HG02852 (cell line): ENCODE results near the gene WNT3.
"Not testable (repeated sequence)": the region's sequence is repeated elsewhere in the genome, so short reads cannot be mapped to it uniquely, and the experiment has no call there.

ENCODE experiments used
- ATAC-seq: cut with Tn5 transposase; IDR thresholded peaks from one replicate; pipeline ENCODE4 v1.9.1; 2021; ENCODE audit warnings: mild to moderate bottlenecking, moderate library complexity; ENCODE audit not compliant: unreplicated experiment

WNT3 gene

GRCh38 chr17:46818316-46818928 lies at the start of gene WNT3:
Gene WNT3 (minus strand): TSS chr17:46818692. CDS start chr17:46818597, 95 bp downstream.
- no peak for ATAC-seq

GRCh38 chr17:46866747-46867146 lies 48.3 kb upstream of the WNT3 start:
- no peak for ATAC-seq

- no peak for ATAC-seq
These were observed 47.8 kb upstream of the WNT3 start for GRCh38 chr17:46866325-46866724.

- no peak for ATAC-seq
These were observed 46.6 kb upstream of the WNT3 start for GRCh38 chr17:46865100-46865499.

GRCh38 chr17:46863383-46864121 lies 45.1 kb upstream of the WNT3 start:
- ATAC-seq, result no peak

GRCh38 chr17:46862949-46863348 lies 44.5 kb upstream of the WNT3 start:
- ATAC-seq, result no peak

GRCh38 chr17:46859996-46860395 lies 41.5 kb upstream of the WNT3 start:
- ATAC-seq, result no peak

- ATAC-seq, result no peak
These were observed 39.1 kb upstream of the WNT3 start for GRCh38 chr17:46857600-46857999.

GRCh38 chr17:46854948-46855347 lies 36.5 kb upstream of the WNT3 start:
- no peak for ATAC-seq

- no peak for ATAC-seq
These were observed 36.0 kb upstream of the WNT3 start for GRCh38 chr17:46854515-46854914.

- no peak for ATAC-seq
These were observed 35.5 kb upstream of the WNT3 start for GRCh38 chr17:46853896-46854444.

- no peak for ATAC-seq
These were observed 32.7 kb upstream of the WNT3 start, which contains the start of gene WNT9B for GRCh38 chr17:46851029-46851741. Gene WNT9B (plus strand): TSS chr17:46851583. CDS start chr17:46851639, 56 bp downstream.

- ATAC-seq, result no peak
These were observed 32.2 kb upstream of the WNT3 start for GRCh38 chr17:46850688-46851028.

GRCh38 chr17:46848534-46848933 lies 30.0 kb upstream of the WNT3 start:
- no peak for ATAC-seq

GRCh38 chr17:46847204-46848191 lies 29.0 kb upstream of the WNT3 start:
- no peak for ATAC-seq

- ATAC-seq, result no peak
These were observed 24.3 kb upstream of the WNT3 start for GRCh38 chr17:46842835-46843234.

- ATAC-seq, result no peak
These were observed 23.3 kb upstream of the WNT3 start for GRCh38 chr17:46841561-46842379.

GRCh38 chr17:46840596-46840995 lies 22.1 kb upstream of the WNT3 start:
- ATAC-seq, result not testable (repeated sequence)

- ATAC-seq, result no peak
These were observed 20.7 kb upstream of the WNT3 start for GRCh38 chr17:46839211-46839610.

- ATAC-seq, result no peak
These were observed 19.0 kb upstream of the WNT3 start for GRCh38 chr17:46837521-46837920.
